Measurements from ENCODE around the gene PBX3. TPM values are rescaled to one million over a fixed set of nuclear protein-coding genes. Genes with fewer than 3 reads are reported as not detected.

The PBX3 gene
- polyA plus RNA-seq, 12 donors = 11.2 to 26.2 (median 15.6) TPM; not detected in 1

DNA sequence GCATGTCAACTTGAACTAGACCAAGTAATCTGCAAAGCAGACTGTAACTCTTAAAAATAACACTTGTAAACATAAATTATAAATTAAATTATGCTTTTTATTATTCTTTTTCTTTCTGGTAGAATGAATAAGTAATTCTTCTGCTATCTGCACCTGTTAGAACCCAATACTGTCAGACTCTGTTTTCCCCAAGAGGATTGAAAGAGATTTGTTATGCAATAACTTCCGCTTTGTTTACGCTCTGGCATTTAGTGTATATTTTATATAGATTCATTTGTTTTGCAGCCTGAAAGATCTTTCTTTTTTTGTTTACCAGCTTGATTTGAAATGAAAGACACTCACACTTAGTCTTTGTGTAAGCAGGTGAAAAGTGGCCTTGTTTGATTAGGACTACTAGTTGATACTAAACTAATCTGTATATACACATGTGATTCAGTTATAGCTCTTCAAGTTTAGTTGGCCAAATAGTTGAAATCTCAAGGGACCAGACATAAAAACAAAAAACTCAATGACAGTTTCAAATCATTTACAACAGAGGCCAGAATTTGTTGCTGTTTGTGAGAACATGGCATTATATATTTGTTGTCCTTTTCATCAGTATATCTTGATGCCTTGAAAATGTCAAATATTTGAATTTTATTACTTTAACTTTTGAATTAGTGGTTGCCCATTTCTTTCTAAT, 155.8 kb downstream of the PBX3 start:
- DNase-seq = no peak

DNA sequence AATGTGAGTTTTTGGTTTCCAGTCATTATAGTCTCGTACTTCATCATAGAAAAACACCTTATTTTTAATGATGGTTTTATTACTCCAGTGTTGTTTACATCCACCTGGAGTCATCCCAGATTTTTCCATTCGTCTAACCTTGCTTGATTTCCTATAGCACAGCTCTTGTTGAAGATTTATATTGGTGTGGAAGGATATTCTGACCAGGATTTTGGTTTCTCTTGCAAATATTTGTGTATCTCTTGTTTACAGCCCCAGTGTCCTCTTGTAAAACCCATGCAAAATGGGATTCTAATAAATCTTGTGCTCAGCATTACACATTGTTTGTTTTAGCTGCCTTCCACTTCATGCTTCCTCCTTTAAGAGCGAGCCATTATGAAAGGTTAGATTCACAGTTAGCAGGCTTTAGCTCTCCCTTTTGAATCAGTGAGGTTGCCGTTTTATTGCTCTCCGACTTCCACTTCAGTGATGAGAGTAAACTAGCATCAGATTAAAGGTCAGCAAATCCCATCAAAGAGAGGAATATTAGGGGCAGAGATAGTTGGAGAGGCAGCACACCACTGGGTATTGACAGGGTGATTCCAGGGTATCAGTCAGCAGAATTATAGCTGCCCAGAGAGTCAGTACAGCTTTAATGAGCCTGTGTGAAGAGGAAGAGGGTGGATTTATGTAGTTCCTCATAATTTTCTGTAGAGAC, 157.1 kb downstream of the PBX3 start:
- DNase-seq = no peak

DNA sequence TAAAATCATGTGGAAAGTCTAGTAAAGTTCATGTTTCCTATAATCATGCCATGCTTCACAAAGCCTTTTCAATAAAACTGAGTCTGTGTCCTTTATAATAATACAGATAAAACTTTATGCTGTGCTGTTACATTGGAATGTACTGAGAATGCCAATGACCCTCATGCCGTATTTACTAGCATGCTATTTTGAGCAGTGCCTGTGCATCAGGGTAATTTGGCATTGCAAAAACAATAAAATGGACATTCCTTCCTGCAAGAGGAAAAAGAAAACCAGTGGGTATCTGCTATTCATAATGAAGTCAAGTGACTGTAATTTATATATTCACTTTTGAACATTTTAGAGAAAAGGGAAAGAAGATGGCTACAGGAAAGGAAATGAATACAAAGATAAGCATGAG, 159.0 kb downstream of the PBX3 start:
- DNase-seq = no peak

- DNase-seq = no peak
These were observed 159.7 kb downstream of the PBX3 start for GRCh38 chr9:125906893-125907292.

- DNase-seq = no peak
These were observed 161.0 kb downstream of the PBX3 start for GRCh38 chr9:125908136-125908535.

DNA sequence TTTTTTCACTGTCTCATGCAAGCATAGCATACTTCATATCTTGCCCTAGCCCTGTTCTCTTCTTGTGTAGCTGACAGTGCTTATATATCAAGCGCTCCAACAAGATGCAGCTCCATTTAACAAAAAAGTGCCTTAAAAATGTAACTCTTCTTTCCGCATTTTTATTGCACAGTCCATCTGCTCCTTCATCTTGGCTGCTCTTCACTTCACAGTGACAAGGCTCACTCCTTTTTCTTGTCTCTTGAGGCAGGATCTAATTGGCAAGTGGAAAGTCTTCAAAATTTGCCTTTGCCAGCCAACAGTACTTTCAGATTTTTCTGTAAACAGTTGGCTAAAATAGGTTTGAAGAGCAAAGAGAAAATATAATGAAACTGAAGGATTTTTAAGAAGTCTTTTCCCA, 161.8 kb downstream of the PBX3 start:
- no peak for DNase-seq

DNA sequence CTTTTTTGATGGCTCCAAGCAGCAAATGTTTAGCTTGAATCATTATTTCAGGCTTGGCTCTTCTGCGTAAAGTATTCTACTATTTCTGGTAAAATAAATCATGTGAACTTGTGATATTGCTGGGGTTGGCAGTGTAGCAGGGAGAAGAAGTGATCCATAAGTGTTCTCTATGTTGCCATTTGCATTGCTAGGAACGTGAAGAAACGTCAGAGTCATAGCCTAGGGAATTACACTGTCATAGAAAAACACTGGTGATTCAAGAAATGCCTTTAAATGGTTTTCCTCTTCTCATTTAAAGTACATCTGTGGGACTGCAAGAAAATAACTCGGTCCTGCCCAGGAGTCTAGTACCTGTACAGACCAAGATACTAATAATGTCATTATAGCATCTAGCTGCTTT, 162.3 kb downstream of the PBX3 start:
- no peak for DNase-seq

- DNase-seq = no peak
These were observed 163.1 kb downstream of the PBX3 start for GRCh38 chr9:125910286-125910685.

GRCh38 chr9:125911861-125912644, 164.9 kb downstream of the PBX3 start:
- DNase-seq = no peak

DNA sequence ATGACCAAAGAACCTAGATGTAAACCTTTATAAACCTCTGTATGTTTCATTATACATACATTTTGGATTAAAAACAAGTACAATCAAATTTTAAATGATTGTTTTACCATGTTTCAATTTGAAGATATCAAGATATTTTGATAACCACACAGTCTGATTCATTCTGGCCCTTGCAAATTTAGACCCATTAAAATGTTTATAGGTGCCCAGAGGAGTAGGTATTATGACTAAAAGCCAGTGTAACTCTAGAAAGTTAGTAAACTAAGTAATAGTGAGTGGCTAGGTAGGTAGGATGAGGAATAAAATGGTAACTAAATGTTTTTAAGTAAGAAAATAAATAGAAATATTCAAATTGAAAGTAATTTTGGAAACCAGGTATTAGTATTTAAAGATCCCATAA, 165.5 kb downstream of the PBX3 start:
- DNase-seq = no peak

DNA sequence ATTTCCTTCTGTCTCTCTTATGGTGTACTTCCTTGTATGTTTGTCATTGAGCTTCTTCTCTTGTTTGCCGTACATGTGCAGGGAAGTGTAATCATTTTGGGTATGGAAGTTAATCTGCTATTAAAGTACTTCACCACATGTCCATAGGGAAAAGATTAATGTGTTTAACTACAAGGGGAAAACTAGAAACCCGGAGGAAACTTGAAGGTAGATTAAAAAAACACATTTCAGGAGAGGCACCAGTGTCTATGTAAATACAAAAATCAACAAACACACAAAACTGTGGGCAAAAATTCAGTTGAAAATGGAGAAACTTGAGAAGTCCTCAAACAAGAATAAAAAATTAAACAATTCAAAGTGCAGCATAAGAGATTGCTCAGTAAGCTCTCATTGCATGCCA, 166.4 kb downstream of the PBX3 start:
- DNase-seq = no peak

DNA sequence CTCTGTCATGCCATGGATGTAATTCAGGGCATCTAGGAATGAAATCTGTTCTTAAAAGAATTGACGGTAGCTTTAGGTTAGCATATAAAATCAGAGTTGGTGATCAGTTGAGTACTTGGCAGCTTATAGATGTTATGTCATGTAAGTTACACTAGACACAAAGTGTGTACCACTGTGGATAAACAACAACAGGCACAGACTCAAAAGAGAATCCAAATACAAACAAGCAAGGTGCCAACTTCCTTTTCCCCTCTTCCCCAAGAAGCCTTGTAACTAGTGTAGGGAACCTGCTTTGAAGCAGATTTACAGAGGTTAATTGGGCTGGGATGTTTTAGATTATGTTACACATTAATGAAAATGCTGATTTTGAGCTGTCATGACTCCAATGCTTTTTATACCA, 167.2 kb downstream of the PBX3 start:
- no peak for DNase-seq

GRCh38 chr9:125915606-125916005, 168.4 kb downstream of the PBX3 start:
- DNase-seq = no peak

DNA sequence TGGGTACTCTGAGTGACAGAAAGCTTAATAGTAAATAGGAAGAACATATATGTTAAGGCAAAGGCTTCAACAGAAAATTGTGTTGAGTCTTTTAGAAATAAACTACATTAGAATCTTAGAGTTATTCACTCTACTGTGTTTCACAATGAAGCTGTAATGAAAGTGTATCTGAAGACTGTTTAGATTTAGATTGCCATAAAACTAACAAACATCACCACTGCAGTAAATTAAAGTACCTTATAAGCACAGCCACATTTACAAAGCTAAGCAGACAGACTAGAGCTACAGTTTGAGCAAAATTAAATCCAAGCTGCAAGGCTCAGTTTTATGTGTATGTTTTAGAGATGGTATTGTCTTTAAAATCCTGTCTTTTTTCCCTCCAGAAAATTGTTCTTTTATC, 172.4 kb downstream of the PBX3 start:
- no peak for DNase-seq

DNA sequence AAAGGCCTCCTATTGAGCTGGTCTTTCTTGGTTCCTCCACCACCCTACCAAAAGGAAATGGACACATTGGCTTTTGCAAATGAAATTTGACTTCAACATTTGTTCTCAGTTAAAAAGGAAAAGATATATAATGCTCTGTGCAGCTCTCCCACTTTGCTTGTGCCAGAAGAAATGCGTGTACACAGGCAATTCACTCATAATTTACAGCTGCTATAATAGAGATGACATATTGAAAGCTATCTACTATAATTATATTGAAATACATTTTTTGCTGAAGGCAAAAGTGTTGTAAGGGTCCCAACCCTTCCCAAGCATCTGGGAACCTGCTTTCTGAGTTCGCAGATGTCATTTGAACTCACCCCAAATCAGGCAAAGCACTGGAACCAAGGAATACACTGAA, 173.2 kb downstream of the PBX3 start:
- DNase-seq = no peak

GRCh38 chr9:125922854-125923253, 175.7 kb downstream of the PBX3 start:
- DNase-seq = no peak

DNA sequence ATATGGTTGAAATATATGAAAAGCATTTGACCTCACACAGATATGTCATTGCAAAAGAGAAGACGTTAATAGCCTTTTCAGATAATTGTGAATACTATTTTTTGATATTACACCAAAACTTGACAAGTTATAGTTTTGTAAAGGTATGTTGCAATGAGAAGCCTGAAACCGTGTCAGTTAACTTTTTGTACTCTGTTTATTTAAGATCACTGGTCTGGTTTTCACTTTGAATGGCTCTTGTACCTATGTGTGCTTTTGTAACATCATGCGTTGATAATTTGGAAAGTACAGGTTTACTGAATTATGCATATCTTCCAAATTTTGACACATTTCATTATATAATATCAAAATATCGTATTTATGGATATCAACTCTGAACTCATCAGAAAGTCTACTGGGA, 177.2 kb downstream of the PBX3 start:
- no peak for DNase-seq

- DNase-seq = no peak
These were observed 179.8 kb downstream of the PBX3 start for GRCh38 chr9:125926936-125927335.

- DNase-seq = no peak
These were observed 182.7 kb downstream of the PBX3 start for GRCh38 chr9:125929846-125930245.

GRCh38 chr9:125931211-125931610, 184.0 kb downstream of the PBX3 start:
- no peak for DNase-seq

GRCh38 chr9:125932012-125932411, 184.8 kb downstream of the PBX3 start:
- DNase-seq = no peak

- DNase-seq = no peak
These were observed 185.7 kb downstream of the PBX3 start for GRCh38 chr9:125932746-125933455.
